ENCODE results near the gene TRIM10.

GRCh38 chr6:30130179-30130679 is 30.8 kb downstream of the TRIM10 start:
- TF ChIP-seq ZNF112 (tag by site-specific recombination; IDR thresholded peaks at IDR 0.05) (no peak), ZNF362 (tag by site-specific recombination; IDR thresholded peaks at IDR 0.05) (no peak), ZSCAN18 (tag by site-specific recombination; IDR thresholded peaks at IDR 0.05) (no peak), TCF7L2 (IDR thresholded peaks at IDR 0.05; ENCODE audit: borderline replicate concordance, low read depth, low read length) (no peak), KLF16 (tag by site-specific recombination; IDR thresholded peaks at IDR 0.05) (no peak), KLF9 (tag by site-specific recombination; IDR thresholded peaks at IDR 0.05; ENCODE audit: low read depth) (no peak), ZXDB (tag by site-specific recombination; IDR thresholded peaks at IDR 0.05) (no peak)
